HG03025 (cell line): ENCODE data around the gene TECRL.

Experiments
- ATAC-seq: cut with Tn5 transposase; IDR thresholded peaks from one replicate; pipeline ENCODE4 v1.9.1; 2021; ENCODE audit warnings: mild to moderate bottlenecking, moderate library complexity; ENCODE audit not compliant: unreplicated experiment, low FRiP score

Gene TECRL

GRCh38 chr4:64409300-64409699 is at the start of gene TECRL:
Gene TECRL (minus strand): TSS chr4:64409450. CDS start chr4:64409351, 99 bp downstream.
- no peak for ATAC-seq

- no peak for ATAC-seq
Measured at GRCh38 chr4:64432674-64433073, 23.4 kb upstream of the TECRL start.

GRCh38 chr4:64430933-64431332 is 21.7 kb upstream of the TECRL start:
- ATAC-seq = no peak

- no peak for ATAC-seq
Measured at GRCh38 chr4:64417974-64418373, 8.7 kb upstream of the TECRL start.

GRCh38 chr4:64407000-64407399 is 2.2 kb downstream of the TECRL start:
- ATAC-seq = no peak

GRCh38 chr4:64405761-64406160 is 3.5 kb downstream of the TECRL start:
- no peak for ATAC-seq

- ATAC-seq = no peak
Measured at GRCh38 chr4:64402684-64403083, 6.6 kb downstream of the TECRL start.

GRCh38 chr4:64399313-64400109 is 9.7 kb downstream of the TECRL start:
- ATAC-seq = no peak

- no peak for ATAC-seq
Measured at GRCh38 chr4:64394469-64394868, 14.8 kb downstream of the TECRL start.

- ATAC-seq = no peak
Measured at GRCh38 chr4:64388252-64388651, 21.0 kb downstream of the TECRL start.

- no peak for ATAC-seq
Measured at GRCh38 chr4:64385220-64385619, 24.0 kb downstream of the TECRL start.

- ATAC-seq = no peak
Measured at GRCh38 chr4:64384237-64385203, 24.7 kb downstream of the TECRL start.

- no peak for ATAC-seq
Measured at GRCh38 chr4:64368741-64369140, 40.5 kb downstream of the TECRL start.

- no peak for ATAC-seq
Measured at GRCh38 chr4:64361399-64361740, 47.9 kb downstream of the TECRL start.

GRCh38 chr4:64360664-64361398 is 48.4 kb downstream of the TECRL start:
- no peak for ATAC-seq

- no peak for ATAC-seq
Measured at GRCh38 chr4:64359489-64359888, 49.8 kb downstream of the TECRL start.

- ATAC-seq = no peak
Measured at GRCh38 chr4:64353904-64354303, 55.3 kb downstream of the TECRL start.

GRCh38 chr4:64341711-64342110 is 67.5 kb downstream of the TECRL start:
- ATAC-seq = no peak

- no peak for ATAC-seq
Measured at GRCh38 chr4:64340218-64341110, 68.8 kb downstream of the TECRL start.

GRCh38 chr4:64334964-64335363 is 74.3 kb downstream of the TECRL start:
- no peak for ATAC-seq
